LNCaP clone FGC (cell line): ENCODE results near the gene OTOS.

Source experiments
- DNase-seq: peaks from one replicate; pipeline ENCODE4 v3.0.0-alpha.2; 2011; ENCODE audit warnings: low read depth
- H3K4me3 ChIP-seq: 2 replicates; pipeline ENCODE4 v1.5.1; 2011; ENCODE audit warnings: mild to moderate bottlenecking, low read depth, low read length, control low read depth
- TF ChIP-seq, protein P1 (sequence below): IDR thresholded peaks from 2 replicates; pipeline ENCODE4 v1.5.1; 2012; ENCODE audit warnings: mild to moderate bottlenecking; ENCODE audit not compliant: control insufficient read depth, insufficient read depth; ENCODE audit errors: extremely low read depth

Gene OTOS

DNA sequence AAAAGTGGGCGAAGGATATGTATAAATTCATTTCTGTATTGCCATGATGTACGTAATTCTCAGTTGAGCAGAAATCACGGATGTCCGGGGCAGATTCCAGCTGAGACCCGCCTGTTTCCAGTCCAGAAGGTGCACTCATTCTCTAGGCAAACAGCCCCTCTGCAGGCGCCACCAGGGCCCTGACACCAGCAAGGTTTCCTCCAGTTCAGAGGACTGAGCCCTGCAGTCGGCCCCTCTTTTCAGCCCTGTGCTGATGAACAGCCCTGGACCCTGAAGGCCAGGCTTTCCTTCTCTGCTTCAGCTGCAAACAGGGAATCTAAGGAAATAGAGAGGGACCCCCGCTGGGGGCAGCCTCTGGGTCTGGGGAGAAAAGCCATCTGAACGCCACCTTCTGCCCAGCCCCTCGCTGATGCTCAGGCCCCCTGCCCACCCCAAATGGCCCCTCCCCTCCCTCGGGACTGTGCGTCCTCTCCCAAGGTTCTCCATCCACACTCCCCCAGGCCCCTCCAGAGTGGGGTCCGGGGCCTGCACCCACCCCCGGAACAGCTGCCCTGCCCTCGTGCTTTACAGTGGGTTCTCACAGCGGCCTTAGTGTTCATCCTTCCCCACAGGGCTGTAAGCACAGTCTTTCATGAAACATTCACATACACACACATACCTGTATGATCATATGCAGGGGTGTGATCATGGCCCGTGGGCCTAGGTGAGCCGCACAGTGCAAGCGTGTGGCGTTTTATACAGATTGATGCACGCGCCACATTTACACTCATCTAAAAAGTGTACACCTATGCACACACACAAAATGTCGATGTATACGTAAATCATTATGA is 16.4 kb downstream of the OTOS start:
- TF ChIP-seq, protein P1, sequence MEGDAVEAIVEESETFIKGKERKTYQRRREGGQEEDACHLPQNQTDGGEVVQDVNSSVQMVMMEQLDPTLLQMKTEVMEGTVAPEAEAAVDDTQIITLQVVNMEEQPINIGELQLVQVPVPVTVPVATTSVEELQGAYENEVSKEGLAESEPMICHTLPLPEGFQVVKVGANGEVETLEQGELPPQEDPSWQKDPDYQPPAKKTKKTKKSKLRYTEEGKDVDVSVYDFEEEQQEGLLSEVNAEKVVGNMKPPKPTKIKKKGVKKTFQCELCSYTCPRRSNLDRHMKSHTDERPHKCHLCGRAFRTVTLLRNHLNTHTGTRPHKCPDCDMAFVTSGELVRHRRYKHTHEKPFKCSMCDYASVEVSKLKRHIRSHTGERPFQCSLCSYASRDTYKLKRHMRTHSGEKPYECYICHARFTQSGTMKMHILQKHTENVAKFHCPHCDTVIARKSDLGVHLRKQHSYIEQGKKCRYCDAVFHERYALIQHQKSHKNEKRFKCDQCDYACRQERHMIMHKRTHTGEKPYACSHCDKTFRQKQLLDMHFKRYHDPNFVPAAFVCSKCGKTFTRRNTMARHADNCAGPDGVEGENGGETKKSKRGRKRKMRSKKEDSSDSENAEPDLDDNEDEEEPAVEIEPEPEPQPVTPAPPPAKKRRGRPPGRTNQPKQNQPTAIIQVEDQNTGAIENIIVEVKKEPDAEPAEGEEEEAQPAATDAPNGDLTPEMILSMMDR: no peak
- no peak overlapping the region for H3K4me3 ChIP-seq
- DNase-seq: no peak

- DNase-seq: no peak
- TF ChIP-seq, protein P1: no peak
- no peak overlapping the region for H3K4me3 ChIP-seq
Observed at GRCh38 chr2:240121675-240122074, 18.8 kb downstream of the OTOS start.

DNA sequence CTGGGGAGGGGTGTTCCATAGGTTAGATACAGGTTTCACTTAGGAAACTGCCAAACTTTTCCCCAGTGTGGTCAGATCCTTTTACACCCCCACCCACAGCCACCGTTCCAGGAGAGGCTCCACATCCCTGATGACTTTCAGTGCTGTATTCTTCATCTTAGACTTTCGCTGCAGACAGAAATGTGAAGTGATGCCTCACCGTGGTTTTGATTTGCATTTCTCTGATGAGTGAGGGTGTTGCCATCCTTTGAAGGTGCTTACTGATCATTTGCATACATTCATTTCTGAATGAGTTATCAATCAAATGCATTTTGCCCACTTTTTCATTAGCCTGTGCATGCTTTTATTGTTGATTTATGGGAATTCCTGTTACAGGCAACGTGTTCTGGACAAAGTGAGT is 19.3 kb downstream of the OTOS start:
- TF ChIP-seq, protein P1: no peak
- no peak overlapping the region for H3K4me3 ChIP-seq
- DNase-seq: no peak

- TF ChIP-seq, protein P1: no peak
- H3K4me3 ChIP-seq: no peak overlapping the region
- DNase-seq: no peak
Observed at GRCh38 chr2:240114233-240114632, 26.2 kb downstream of the OTOS start.

DNA sequence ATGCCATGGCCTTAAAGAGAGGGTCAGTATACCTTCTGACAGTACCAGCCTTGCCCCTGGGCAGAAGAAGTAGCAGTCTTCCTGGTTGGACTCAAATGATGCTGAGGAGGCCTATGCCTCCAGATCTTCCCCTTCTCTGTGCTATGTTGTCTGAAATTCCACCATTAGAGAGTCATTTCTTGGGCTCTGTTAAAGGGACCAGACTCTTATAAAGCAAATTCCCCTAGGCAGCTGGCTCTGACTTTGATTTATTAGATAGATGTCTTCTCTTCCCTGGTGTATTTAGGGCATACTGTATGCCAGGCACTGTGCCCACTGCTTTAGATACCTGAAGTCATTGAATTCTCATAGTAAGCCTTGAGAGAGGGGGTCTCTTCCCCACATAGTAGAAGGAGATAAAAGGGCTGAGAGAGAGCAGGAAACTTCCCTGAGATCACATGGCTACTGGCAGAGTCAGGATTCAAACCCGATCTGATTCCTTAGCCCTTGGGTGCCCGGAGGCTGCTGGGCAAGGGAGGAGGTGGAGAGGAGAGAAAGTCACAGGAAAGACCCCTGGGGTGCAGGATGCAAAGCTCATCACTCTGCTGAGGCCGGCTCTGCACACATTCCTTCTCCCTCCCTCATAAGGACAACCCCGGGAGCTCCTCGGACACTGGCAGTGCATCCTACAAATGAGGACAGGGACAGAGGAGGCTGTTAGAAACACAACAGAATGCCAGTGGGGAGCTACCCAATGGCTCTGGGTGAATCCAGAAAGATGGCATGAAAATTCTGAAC is 27.4 kb downstream of the OTOS start:
- no peak overlapping the region for H3K4me3 ChIP-seq
- TF ChIP-seq, protein P1: no peak
- DNase-seq: no peak

DNA sequence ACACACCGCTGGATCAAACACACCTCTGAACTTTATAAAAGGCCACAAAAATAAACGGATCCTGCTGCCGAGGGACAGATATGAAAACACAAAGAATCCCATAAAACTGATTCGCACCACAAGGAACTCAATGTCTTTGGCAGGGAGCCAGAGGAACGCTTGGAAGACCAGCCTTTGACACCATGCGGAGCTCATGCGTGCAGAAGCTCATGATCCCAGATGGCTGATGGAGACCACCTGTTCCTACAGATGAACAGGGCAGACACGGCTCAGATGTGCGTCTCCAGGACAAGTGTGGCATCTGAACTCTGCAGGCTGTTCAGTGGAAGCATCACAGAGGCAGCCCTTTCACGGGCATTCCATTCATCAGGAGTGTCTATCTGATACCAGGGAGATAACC is 29.2 kb downstream of the OTOS start:
- TF ChIP-seq, protein P1: no peak
- no peak overlapping the region for H3K4me3 ChIP-seq
- DNase-seq: peak; percentile 21
